Measurements from ENCODE around the gene ESAM.

Gene ESAM, protein sequence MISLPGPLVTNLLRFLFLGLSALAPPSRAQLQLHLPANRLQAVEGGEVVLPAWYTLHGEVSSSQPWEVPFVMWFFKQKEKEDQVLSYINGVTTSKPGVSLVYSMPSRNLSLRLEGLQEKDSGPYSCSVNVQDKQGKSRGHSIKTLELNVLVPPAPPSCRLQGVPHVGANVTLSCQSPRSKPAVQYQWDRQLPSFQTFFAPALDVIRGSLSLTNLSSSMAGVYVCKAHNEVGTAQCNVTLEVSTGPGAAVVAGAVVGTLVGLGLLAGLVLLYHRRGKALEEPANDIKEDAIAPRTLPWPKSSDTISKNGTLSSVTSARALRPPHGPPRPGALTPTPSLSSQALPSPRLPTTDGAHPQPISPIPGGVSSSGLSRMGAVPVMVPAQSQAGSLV

DNA sequence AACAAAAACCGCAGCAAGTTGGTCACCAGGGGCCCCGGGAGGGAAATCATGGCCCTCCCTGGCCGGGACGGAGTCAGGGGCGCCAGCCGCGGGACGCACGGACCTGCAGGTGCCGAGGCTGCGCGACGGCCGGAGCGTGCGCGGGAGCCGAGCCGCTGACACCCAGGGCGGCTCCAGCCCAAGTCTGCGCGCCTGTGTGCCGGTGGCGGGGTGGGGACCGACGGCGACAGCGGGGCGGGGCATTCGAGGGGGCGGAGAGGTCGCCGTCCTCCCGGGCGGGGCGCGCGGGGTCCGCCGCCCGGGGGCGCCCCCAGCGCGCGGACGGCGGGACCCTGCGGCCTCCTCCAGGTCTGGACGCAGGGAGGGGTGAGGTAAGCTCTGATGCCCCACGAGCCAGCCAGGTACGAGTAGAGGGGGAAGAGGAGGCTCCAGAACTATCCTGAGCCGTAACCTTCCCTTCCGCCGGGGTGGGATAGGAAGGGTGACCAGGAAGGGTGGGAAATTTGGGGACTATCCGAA lies at the start of gene ESAM:
Gene ESAM (minus strand): TSS at position 186 of the 519 bp plus-strand sequence. CDS start 136 bp downstream, at position 50.
- peak in 2 of 10 donors; percentile 70 to 81 for DNase-seq
- intact Hi-C loops (cut with DNase I), result loop anchor here (5.0 to 10.0 kb wide), 2 partner anchors 75 to 357 kb away; no protein-coding TSS in a partner anchor

DNA sequence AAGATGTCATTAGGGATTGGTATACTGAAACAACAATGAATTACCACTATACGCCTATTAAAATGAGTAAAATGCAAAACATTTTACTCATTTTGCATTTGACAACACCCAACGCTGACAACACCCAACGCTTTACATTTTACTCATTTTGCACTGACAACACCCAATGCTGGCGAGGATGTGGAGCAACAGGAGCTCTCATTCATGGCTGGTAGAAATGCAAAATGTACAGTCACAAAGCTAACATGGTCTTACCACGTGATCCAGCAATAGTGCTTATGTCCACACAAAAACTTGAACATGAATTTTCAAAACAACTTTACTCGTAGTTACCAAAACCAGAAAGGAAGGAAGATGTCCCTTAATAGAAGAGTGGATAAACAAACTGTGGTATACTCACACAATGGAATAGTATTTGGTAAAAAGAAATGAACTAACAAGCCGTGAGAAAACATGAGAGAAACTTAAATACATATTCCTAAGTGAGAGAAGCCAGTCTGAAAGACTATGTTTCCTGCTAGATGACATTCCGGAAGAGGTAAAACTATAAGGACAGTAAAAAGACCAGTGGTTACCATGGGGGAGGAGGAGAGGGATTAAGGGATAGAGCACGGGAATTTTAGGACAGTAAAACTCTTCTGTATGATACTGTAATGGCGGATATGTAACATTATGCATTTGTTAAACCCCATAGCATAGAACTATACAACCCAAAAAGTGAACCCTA lies 49.5 kb upstream of the ESAM start:
- intact Hi-C loops (cut with DNase I), result no loop called here
- DNase-seq, result no peak

DNA sequence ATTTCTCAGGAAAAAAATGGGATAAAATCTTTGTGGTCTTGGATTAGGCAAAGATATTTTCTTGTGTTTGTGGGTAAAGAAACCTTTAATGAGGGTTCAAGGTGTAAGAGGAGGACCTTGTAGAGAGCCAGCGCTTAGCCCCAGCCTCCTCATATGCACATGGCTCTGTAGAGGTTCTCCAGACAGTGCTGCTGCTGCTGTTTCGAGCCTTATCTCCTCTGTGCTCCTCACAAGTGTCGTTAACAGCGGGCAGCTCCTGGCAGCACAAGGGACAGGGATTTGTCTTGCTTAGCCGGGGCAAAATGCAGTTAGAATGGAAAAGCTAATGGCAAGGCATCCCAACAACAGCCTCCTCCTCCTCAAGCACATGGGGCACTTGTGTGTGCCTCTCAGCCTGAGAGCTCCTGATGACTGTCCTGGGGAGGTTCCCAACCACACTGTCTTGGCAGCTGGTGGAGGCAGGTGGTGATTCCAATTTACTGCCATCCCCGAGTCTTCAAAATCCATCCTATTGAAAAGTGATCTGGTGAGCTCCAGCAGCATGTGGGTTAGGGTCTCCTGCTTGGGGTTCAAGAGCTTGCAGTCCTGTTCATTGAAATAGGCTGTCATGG lies 45.7 kb upstream of the ESAM start:
- intact Hi-C loops (cut with DNase I), result no loop called here
- DNase-seq, result no peak

DNA sequence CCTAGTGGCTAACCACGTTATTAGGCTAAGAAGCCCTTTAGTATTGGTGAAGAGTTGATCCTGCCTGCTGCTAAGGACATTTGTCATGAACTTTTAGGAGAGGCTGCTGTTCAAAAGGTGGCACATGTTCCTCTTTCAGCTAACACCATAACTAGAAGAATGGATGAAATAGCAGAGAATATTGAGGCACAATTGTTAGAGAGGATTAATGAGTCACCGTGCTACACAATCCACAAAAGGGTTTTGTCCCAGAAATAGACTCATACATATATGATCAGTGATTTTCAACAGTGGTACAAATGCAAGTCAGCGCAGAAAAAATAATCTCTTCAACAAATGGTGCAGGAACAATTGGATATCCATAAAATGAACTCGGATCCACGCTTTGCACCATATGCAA lies 45.1 kb upstream of the ESAM start:
- intact Hi-C loops (cut with DNase I), result no loop called here
- no peak for DNase-seq

DNA sequence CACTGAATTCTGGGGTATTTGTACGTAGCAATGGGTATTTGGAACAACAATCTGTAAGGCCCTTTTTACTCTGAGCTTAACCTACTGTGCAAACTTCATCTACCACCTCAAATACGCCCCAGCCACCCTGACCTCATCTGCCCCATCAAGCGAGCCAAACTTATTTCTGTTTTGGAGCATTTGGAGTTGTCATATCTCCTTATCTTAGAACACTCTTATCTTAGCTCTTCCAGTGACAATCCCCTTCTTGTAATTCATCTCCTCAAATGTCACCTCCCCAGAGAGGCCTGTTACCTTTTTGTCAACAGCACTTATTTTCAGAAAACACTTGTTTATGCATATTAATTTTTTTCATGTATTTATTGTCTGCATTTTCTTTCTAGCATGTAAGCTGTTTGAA lies 42.8 kb upstream of the ESAM start:
- no peak for DNase-seq
- intact Hi-C loops (cut with DNase I), result no loop called here

DNA sequence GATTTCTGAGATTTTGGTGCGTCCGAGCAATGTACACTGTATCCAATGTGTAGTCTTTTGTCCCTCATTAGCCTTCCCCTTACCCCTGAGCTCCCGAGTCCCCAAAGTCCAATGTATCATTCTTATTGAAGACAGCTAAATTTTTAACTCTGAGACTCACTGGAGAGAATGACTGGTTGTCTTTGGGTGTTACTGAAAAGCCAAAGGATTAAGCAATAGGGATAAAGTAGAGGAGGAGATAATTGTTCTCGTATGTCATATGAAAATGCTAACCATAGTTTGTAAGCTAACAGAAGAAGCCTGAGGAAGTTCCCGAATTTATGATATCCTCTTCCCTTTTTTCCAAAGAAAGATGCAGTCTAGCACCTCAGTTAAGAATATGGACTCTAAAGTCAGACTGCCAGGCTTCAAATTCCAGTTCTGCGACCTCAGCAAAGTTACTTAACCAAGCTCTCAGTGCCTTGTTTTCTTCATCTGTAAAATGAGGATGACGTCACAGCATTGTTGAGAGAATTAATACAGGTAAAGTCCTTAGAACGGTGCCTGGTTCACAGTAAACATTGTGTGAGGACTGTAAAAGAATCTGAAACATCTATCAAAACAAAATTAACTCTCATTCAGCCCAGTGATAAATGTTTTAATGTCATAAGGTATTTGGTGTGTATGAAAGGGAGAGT lies 39.7 kb upstream of the ESAM start:
- intact Hi-C loops (cut with DNase I), result no loop called here
- DNase-seq, result no peak

DNA sequence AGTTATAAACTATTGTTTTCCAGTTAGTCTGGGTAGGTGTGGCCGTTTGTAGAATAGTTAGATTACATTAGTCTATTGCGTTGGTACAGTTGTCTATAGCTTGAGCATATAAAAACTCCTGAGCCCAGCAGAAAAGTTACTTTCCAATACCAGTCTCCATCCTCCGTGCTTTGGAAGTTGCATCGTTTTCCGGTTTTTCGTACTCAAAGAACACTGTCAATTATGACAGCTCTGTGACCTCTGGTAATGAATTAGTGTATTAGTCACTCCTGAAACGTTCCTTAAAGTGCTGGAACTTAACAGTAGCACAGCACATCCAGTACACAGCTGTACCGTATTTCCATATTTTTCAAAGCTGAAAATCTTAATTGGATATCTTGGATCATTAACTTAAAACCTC lies 38.9 kb upstream of the ESAM start:
- DNase-seq, result no peak
- intact Hi-C loops (cut with DNase I), result no loop called here

DNA sequence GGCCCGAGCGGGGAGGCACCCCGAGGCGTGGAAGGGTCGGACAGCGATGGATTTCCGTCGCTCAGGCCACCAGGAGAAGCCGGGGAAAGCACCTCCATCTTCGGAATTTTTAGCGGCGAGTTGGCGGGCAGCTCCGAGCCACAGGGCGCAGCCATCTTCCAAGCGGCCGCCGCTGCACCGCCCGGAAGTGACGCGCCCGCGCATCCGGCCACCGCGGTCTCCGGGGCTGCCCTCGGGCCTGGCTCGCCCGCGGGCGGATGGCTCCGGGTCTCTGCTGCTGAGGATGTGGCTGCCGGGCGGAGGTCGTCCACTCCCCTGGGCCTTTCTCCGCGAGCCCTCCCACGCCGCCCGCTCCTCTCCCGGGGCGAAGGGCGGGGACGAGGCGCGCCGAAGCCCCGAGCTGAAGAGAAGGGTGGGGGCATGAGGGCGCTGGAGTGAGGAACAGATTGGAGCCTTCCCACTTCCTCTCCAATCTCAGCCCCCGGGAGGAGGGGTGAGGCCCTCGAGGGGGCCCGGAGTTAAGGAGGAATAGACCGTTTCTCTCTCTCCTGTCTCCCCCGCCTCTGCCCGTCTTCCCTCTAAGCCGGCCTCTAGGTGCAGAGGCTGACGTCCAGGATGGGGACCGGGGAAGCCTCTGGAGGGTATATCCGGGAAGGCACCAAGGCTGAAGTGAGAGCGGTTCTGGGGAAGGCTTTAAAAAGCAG lies 38.3 kb upstream of the ESAM start, which contains the start of gene MSANTD2:
Gene MSANTD2 (minus strand): TSS at position 181 of the 704 bp plus-strand sequence. CDS start 26 bp downstream, at position 155.
- intact Hi-C loops (cut with DNase I), result no loop called here
- peak; percentile 76 to 98 (median 84) for DNase-seq

DNA sequence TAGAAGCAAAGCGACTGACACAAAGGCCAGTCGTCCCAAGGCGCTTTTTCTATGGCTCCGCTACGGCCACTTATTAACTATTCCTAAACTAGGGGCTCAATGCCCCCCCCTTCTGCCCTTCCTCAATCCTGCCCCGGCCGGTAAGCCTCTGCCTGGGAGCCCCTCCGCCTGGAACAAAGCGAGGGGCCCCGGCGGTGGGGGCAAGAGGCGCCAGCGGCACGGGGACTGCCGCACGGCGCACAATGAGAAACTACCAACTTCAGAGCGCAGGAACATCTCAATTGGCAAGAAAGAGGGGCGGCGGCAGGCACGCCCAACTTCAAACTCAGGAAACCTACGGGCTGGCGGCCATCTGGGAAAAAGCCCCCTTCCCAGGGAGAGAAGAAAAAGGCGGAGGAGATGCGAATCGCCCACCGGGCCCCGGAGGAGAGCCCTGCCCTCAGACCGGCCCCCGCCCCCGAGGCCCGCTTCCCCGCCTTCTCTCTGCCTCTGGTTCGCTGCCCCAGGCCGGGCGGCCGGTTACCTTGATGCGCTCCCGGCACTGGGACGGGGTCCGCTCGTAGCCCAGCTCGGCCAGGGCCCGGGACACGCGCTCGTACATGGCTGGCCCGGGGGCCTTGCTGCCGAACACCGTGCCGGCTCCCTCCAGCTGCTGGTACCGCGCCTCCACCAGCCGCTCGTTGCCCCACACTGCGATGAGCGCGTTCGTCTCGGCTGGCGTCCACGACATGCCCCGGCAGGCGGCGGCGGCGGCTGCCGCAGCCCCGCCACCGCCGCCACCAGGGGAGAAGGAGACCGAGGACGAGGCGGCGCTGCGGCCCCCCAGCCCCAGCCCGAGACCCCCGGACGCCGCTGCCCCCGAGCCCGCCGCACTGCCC lies 37.5 kb upstream of the ESAM start:
- peak in 9 of 10 donors; percentile 11 to 88 (median 27) for DNase-seq
- intact Hi-C loops (cut with DNase I), result no loop called here

DNA sequence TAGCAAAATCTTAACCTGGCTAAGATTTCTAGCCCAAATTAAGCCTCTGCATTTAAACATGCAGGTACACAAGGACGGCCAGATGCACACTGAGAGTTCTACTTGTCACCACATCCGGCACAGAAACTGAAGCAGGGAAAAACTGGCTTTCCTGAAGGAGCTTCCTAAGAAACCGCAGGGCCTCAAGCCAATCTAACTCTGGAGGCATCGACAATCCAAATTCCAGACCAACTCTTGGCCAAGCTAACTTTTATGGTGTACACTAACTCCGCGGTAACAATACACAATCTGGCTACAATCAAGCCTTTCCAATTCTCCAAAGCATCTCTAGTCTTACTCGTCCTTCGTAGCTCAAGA lies 36.9 kb upstream of the ESAM start:
- no peak for DNase-seq
- intact Hi-C loops (cut with DNase I), result no loop called here

DNA sequence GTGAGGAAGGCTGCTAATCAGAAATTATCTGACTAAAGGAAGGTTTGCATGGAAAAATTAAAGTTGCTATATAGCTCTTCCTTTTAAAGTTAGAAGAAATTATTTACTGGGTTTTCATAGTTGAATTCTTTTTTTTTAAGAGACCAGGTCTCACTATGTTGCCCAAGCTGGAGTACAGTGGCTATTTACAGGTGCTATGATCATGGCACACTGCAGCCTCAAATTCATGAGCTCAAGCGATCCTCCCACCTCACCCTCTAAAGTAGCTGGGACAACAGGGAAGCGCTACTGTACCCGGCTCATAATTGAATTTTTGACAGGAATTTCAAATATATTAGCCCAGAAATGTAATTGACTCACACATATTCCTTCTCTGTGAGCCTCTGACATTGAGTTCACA lies 34.2 kb upstream of the ESAM start:
- DNase-seq, result no peak
- intact Hi-C loops (cut with DNase I), result no loop called here

DNA sequence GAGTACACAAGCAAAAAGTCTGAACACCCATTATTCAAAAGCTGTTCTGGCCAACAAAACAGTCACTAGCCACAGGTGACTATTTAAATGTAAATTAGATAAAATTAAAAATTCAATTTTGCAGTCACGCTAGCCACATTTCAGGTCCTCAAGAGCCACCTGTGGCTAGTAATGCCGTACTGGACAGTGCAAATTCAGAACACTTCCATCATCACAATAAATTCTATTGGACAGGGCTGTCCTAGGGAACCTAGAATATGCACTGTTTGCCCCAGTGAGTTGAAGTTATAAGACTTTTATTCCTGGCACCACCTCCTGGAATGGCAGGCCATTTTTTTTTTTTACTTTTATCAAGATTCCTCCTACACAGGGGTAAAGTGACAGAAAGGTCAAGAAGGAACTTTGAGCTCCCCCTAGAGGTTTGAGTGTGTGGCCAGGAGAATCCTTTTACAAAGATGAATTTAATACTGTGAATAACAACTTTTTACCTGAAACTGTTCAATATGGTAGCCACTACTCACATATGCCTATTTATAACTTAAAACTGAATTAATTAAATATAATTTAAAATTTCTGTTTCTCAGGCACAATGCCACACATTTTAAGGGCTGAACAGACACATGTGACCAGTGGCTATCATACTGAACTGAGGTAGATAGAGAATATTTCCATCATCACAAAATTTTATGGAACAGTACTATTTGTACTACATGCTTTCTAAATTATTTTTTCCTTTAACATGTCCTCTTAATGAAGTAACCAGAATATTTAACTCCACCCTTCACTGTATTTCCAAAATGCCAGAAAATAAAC lies 31.6 kb upstream of the ESAM start:
- DNase-seq, result no peak
- intact Hi-C loops (cut with DNase I), result no loop called here

DNA sequence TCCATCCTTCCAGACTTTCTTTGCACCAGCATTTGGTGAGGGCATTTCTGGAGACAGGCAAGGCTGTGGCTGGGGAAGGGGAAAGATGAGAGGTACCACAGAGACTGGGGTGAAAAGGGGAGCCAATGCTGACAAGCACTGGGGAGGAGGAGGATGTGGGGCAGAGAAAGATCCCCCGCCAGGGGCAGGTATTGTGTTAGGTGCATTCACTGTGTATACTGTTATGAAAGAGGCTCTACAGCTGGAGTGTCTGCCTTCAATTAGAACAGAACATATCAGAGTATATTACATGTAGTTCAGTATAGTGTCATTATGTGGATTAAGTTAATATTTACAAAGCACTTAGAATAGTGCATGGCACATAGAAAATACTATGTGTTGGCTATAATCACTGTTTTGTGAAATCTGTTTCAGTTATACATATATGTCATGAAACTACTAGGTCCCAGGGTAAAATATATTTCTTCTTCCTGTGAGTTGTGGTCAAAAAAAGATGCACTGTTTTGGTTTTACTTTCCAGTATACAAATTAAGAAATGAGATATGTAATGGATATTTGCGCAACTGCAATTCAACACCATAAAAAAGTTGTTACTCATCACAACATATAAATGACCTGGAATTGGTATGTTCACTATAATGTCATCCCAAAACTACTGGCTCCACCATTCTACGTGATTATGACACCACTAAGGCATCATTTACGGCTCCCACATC lies 29.7 kb upstream of the ESAM start:
- DNase-seq, result no peak
- intact Hi-C loops (cut with DNase I), result no loop called here

DNA sequence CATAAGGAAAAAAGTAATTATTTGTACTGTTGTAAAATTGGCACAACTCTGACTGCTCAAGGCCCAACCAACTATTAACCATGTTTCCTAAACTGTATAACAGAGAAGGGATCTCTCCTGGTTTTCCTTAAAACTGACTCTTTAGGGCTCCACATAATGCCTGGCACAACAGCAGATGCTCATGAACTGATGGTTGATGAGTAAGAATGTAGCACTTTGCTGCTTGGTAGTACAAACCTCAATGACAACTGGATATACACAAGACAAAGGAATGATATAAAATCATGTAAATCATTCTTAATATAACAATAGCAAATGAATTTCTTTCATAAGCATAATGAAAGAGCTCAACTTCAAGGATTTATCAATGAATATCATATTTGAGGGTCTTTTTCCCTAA lies 26.4 kb upstream of the ESAM start:
- no peak for DNase-seq
- intact Hi-C loops (cut with DNase I), result no loop called here

DNA sequence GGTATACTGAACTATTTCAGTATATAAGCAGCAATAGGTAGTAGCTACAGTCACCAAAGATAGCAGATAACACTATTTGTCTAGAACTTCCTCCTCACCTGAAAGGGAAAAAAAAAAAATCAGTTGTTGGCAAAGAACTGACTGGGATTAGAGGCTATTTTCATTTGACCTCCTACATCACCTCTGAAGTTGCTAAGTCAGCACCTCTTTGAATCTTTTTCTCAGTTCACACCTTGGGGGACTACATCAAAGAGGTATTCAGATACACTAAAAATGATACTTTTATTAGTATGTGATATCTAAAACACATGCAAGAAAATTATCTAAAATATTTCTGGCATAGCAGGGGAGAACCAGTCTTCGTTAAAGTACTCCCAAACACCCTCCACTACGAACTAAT lies 22.0 kb upstream of the ESAM start:
- DNase-seq, result no peak
- intact Hi-C loops (cut with DNase I), result no loop called here

DNA sequence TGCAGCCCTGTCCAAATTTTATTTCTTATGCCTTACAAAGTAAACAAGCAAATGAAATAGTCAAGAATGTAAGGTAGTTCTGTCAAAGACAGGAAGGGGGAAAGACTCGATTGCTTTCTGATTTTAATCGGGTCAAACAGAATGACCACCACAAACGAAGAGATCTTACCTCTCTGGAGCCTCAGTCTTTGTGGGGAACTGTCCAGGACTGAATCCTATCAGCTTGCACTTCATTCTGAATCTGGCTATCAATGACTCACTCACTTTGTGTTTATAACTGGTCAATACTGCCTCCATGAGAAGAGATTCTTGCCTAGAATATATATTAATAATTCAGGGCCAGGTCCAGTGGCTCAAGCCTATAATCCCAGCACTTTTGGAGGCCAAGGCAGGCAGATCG lies 20.9 kb upstream of the ESAM start:
- DNase-seq, result no peak
- intact Hi-C loops (cut with DNase I), result no loop called here

DNA sequence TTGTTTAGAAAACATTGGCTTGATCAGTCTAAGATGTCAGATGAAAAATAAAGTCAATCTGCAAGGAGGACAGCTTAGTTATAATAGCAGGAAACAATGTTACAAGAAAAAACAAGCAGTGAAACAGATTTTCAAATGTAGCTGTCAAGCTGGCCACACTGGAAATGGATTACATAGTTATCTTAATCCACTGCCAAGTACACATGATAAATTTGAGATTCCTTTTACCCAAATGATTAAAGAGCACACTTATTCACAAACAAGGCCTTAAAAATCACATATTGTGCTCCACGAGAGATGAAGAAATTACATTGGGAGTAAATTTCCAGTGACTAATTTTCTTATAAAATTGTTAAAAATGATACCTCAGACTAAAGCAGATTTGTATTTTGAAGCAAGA lies 17.5 kb upstream of the ESAM start:
- intact Hi-C loops (cut with DNase I), result no loop called here
- DNase-seq, result no peak

DNA sequence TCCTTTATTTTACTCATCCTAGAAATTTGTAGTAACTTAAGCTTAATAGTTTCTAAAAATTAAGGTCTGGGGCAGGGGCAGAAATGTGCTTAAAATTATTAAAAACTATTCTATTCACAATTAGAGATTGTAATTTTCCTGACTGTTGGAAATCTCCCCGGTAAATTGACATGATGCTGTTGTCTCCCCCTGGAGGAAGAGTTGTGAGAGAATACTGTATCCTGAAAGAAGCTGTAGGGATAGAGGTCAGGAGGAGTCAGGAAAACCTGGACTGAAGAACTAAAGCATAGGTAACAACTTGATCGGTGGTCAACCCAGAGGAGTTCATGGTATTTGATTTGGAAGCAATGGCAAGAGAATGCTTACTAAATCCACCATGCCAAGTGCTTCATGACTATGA lies 16.2 kb upstream of the ESAM start:
- no peak for DNase-seq
- intact Hi-C loops (cut with DNase I), result no loop called here

Data from posterior cingulate gyrus (tissue), 11 donors.